B cell (primary cell): ENCODE data around the gene B9D1. TPM values are rescaled to one million over a fixed set of nuclear protein-coding genes. Genes with fewer than 3 reads are reported as not detected.

Experiments used
- ATAC-seq: fragments of 200-7000 bp; cut with Tn5 transposase; one replicate; pipeline ENCODE4 v1.10.0; 2021; ENCODE audit warnings: low read depth, mild to moderate bottlenecking, moderate number of reproducible peaks, moderate library complexity
- CTCF ChIA-PET: fragments of 350-600 bp; sonication (Branson Sonifier 250); formaldehyde crosslinking; loops from one replicate; lab custom pipeline; 2021; ENCODE audit warnings: antibody characterized with exemption, inconsistent platforms; lab: Charles Lee
- POLR2A ChIA-PET: fragments of 350-600 bp; sonication (Branson Sonifier 250); formaldehyde crosslinking; loops from one replicate; lab custom pipeline; 2021; ENCODE audit warnings: antibody characterized with exemption; lab: Charles Lee
- DNase-seq: peaks from one replicate; pipeline ENCODE4 v3.0.0; 2013
- H2AFZ ChIP-seq: 2 replicates; pipeline ENCODE4 v1.6.1; 2012; ENCODE audit warnings: mild to moderate bottlenecking, low read depth, low read length; ENCODE audit not compliant: insufficient read depth, poor library complexity, severe bottlenecking
- H3K27ac ChIP-seq, 2 donors: 1 replicate in 1 of 2; 2 replicates in 1 of 2; pipeline ENCODE4 v1.5.1; 2012 to 2013; ENCODE audit warnings: low read length in 2 of 2, mild to moderate bottlenecking in 2 of 2, moderate library complexity in 1 of 2
- H3K27me3 ChIP-seq, 4 experiments: fragments of 200-600 bp in 1 of 4; sonication (generic) in 1 of 4; replicated peaks in 1 of 4; 1 replicate in 2 of 4; 2 replicates in 2 of 4; pipeline versions ENCODE4 v1.6.1 to v1.7.0; 2013 to 2016; ENCODE audit warnings: low read length in 3 of 4, mild to moderate bottlenecking in 2 of 4, mixed read lengths in 1 of 4, moderate library complexity in 1 of 4; ENCODE audit not compliant: insufficient read depth in 4 of 4, control insufficient read depth in 3 of 4; ENCODE audit errors: control extremely low read depth in 1 of 4
- H3K36me3 ChIP-seq, 2 experiments: replicated peaks in 1 of 2; 1 replicate in 1 of 2; 2 replicates in 1 of 2; pipeline versions ENCODE4 v1.6.1 to v1.7.1; 2013; ENCODE audit warnings: low read length in 1 of 2; ENCODE audit not compliant: insufficient read depth in 2 of 2, control insufficient read depth in 1 of 2; ENCODE audit errors: control extremely low read depth in 1 of 2, extremely low read depth in 1 of 2
- H3K4me1 ChIP-seq, 2 donors: fragments of 200-600 bp in 1 of 2; sonication (generic) in 1 of 2; 1 replicate in 1 of 2; 2 replicates in 1 of 2; pipeline versions ENCODE4 v1.5.1 to v1.6.1; 2013 to 2017; ENCODE audit warnings: low read length in 2 of 2; ENCODE audit not compliant: control insufficient read depth in 2 of 2, insufficient read depth in 2 of 2
- H3K4me2 ChIP-seq: replicated peaks from 2 replicates; pipeline ENCODE3; 2012; ENCODE audit warnings: mild to moderate bottlenecking, low read depth, low read length; ENCODE audit not compliant: poor library complexity, severe bottlenecking
- H3K4me3 ChIP-seq, 5 experiments: fragments of 200-600 bp in 1 of 5; sonication (generic) in 1 of 5; 1 replicate in 3 of 5; 2 replicates in 2 of 5; pipeline versions ENCODE4 v1.5.1 to v1.7.0; 2011 to 2016; ENCODE audit warnings: low read length in 4 of 5, mild to moderate bottlenecking in 4 of 5, low read depth in 2 of 5, control low read depth in 1 of 5, moderate library complexity in 1 of 5; ENCODE audit not compliant: insufficient read depth in 1 of 5; ENCODE audit errors: control extremely low read depth in 1 of 5, extremely low read depth in 1 of 5
- H3K79me2 ChIP-seq: fragments of 200-600 bp; sonication (generic); one replicate; pipeline ENCODE4 v1.6.0; 2016; ENCODE audit warnings: low read length; ENCODE audit not compliant: control insufficient read depth, insufficient read depth
- H3K9ac ChIP-seq: fragments of 200-600 bp; sonication (generic); 2 replicates; pipeline ENCODE4 v1.6.1; 2017; ENCODE audit warnings: mild to moderate bottlenecking, low read length, moderate library complexity
- H3K9me3 ChIP-seq, 3 donors: one replicate each; pipeline versions ENCODE4 v1.6.1 to v1.7.1; 2013; ENCODE audit warnings: low read length in 2 of 3; ENCODE audit not compliant: control insufficient read depth in 2 of 3, insufficient read depth in 1 of 3; ENCODE audit errors: control extremely low read depth in 1 of 3
- H4K20me1 ChIP-seq: 2 replicates; pipeline ENCODE4 v1.6.0; 2012; ENCODE audit warnings: mild to moderate bottlenecking, low read length; ENCODE audit not compliant: insufficient read depth, control insufficient read depth, poor library complexity, severe bottlenecking
- H3K27ac Mint-ChIP-seq: one replicate; pipeline ENCODE4 v1.8.0; 2021; ENCODE audit warnings: mixed read lengths
- H3K27me3 Mint-ChIP-seq: one replicate; pipeline ENCODE4 v1.8.0; 2021; ENCODE audit warnings: mixed read lengths
- H3K4me1 Mint-ChIP-seq: one replicate; pipeline ENCODE4 v1.8.0; 2021; ENCODE audit warnings: mixed read lengths
- H3K4me3 Mint-ChIP-seq: one replicate; pipeline ENCODE4 v1.8.0; 2021; ENCODE audit warnings: mixed read lengths
- H3K9me3 Mint-ChIP-seq: one replicate; pipeline ENCODE4 v1.8.0; 2022; ENCODE audit warnings: mixed read lengths; ENCODE audit not compliant: insufficient read depth
- EZH2 ChIP-seq: IDR thresholded peaks from 2 replicates; pipeline ENCODE4 v1.6.1; 2012; ENCODE audit warnings: borderline replicate concordance, low read depth, mild to moderate bottlenecking, moderate library complexity, low read length; ENCODE audit not compliant: insufficient read depth, poor library complexity, severe bottlenecking
- WGBS: methylation state at CpG from one replicate; pipeline ENCODE4 v1.1.5; 2013; ENCODE audit warnings: missing lambda C conversion rate; ENCODE audit not compliant: insufficient coverage; 5-methylcytosine and 5-hydroxymethylcytosine counted together
- intact Hi-C: fragments of 100-400 bp; cut with micrococcal nuclease; formaldehyde crosslinking; loops from one replicate; pipeline ENCODE4 v1.10.0; 2022
- polyA plus RNA-seq: library from polyadenylated mRNA; depleted of rRNA; stranded (reverse); fragments of >200 nt; gene quantifications from 2 replicates; pipeline ENCODE4 v1.2.3, GENCODE V29; 2012
- total RNA-seq, 2 donors: library from RNA; stranded (reverse); fragments of 120-200 nt in 1 of 2; gene quantifications; 1 replicate in 1 of 2; 2 replicates in 1 of 2; pipeline versions ENCODE4 v1.2.3 to v1.2.4, GENCODE V29; 2013 to 2022
- TF ChIP-seq, protein P1 (sequence below): fragments of 200-600 bp; IDR thresholded peaks from one replicate; pipeline ENCODE4 v1.8.0; 2022; ENCODE audit warnings: antibody characterized with exemption, mild to moderate bottlenecking

Gene B9D1
- total and polyA plus RNA-seq, 2 donors (not counting 1 experiment from before 2014, with no cell fraction given), result 2.5 to 6.9 TPM

DNA sequence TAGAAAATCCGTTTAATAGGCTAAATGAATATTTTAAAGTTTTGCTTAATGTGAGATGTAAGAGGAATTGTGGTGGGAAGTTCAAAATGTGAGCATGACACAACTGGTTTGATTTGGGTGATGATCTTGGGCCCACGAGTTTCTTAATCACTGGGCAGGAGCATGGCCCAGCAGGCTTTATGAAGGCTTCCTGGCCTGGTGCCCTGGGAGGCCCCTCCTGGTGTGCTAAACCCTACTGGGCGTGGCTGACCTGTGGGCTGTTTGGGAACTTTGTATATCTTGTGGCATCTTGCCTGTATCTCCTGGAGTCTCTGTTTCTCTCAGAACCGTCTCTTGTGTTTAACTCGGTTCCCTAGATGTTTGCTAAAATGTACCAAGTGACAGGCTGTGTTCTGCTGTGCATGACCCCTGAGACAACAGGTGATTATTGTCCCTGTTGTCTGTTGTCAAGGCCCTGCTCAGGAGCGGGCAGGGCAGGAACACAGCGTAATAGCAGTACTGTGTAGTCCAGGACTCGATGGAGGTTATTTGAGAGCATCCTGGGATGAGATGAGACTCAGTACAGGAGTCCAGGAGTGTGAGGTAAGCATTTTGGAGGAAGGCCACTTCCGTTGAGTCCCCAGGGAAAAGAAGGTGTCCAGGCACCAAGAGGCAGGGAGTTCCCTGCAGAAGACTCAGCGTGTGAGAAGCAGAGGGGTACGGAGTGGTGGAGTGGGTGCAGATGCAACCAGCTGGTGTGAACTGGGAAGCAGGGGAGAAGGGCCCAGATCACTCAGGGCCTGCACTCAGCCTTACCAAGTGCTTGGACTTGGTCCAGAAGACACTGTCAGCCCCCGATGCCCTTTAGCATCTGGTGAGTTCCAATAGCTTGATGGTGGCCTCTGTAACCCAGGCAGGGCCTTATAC is 48.5 kb downstream of the B9D1 start:
- Histone ChIP-seq H3K4me3 (no peak overlapping the region), H2AFZ (no peak overlapping the region), H3K9me3 (no peaks in the 10 kb centered on the region), H3K36me3 (peaks cover 0 to 13% of the 10 kb centered on the region in 2 experiments), H3K79me2 (peaks cover 5% of the 10 kb centered on the region), H3K9ac (no peak overlapping the region), H3K4me1 (peaks cover 0 to 4% of the 10 kb centered on the region in 2 donors), H4K20me1 (no peaks in the 10 kb centered on the region), H3K27me3 (peaks cover 0 to 36% (median 3%) of the 10 kb centered on the region in 4 experiments), H3K27ac (no peak overlapping the region), H3K4me2 (no peak overlapping the region)
- no peak overlapping the region for H3K27ac Mint-ChIP-seq
- 92% methylated on average over 12 of the region's 12 CpGs for WGBS
- POLR2A ChIA-PET, result no interaction called here
- H3K4me3 Mint-ChIP-seq, result no peak overlapping the region
- H3K27me3 Mint-ChIP-seq, result peaks cover 6% of the 10 kb centered on the region
- intact Hi-C loops, result no loop called here
- DNase-seq (no peak), ATAC-seq (no peak)
- peaks cover 9% of the 10 kb centered on the region for H3K4me1 Mint-ChIP-seq
- TF ChIP-seq, protein P1, sequence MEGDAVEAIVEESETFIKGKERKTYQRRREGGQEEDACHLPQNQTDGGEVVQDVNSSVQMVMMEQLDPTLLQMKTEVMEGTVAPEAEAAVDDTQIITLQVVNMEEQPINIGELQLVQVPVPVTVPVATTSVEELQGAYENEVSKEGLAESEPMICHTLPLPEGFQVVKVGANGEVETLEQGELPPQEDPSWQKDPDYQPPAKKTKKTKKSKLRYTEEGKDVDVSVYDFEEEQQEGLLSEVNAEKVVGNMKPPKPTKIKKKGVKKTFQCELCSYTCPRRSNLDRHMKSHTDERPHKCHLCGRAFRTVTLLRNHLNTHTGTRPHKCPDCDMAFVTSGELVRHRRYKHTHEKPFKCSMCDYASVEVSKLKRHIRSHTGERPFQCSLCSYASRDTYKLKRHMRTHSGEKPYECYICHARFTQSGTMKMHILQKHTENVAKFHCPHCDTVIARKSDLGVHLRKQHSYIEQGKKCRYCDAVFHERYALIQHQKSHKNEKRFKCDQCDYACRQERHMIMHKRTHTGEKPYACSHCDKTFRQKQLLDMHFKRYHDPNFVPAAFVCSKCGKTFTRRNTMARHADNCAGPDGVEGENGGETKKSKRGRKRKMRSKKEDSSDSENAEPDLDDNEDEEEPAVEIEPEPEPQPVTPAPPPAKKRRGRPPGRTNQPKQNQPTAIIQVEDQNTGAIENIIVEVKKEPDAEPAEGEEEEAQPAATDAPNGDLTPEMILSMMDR, result no peak
- no peak for TF ChIP-seq EZH2
- CTCF ChIA-PET, result no interaction called here
- H3K9me3 Mint-ChIP-seq, result no peaks in the 10 kb centered on the region
